Measurements from ENCODE around the gene CCDC71. TPM values are rescaled to one million over a fixed set of nuclear protein-coding genes. Genes with fewer than 3 reads are reported as not detected.

CCDC71 gene
- total and polyA plus RNA-seq, 9 of the 15 experiments (the other 6 are each of a cell fraction or from before 2014, with no cell fraction given): 0.13 to 19.3 (median 14.3) TPM

DNA sequence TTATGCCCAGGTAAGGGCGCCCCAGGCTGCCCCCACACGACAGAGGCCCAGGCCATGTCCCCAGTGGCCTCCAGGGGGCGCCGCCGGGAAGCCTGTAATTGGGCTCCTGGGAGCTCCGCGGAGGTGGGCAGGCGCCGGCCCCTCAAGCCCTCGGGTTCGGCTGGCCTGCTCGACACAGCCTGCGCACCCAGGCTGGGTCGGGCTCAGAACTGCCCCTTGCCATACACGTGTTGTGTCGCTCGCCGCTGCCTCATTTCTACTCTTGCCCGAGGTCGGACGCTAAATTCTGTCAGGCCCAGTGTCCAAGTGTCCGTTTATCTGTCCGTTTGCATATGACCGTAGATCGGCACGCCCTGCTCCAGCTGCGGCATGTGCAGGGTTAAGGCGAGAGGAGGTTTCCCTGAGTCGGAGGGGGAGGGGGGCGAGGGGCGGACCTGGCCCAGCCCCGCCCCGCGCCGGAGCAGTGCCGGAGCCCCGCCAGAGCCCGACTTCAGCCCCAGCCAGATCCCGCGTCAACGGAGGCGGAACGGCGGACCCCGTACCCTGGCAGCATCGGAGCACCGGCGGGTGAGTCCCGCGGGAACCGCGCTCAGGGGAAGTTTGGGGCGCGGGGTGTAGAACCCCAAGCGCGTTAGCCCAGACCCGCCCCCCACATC lies 5.1 kb upstream of the CCDC71 start, which contains the start of gene KLHDC8B (continued):
- TF ChIP-seq CCNT2 (IDR thresholded peaks at IDR 0.05; ENCODE audit: borderline replicate concordance, extremely low read depth, insufficient read length, low read depth, low read length) (peak; percentile 90), ZBTB33 (CRISPR knock-in tag; IDR thresholded peaks at IDR 0.05) (peak; percentile 52; the same call in 1 of the 2 replicates), IRF9 (tag; IDR thresholded peaks at IDR 0.05) (no peak), L3MBTL2 (IDR thresholded peaks at IDR 0.05) (peak; percentile 87), TRIM24 (IDR thresholded peaks at IDR 0.05) (peak; percentile 57 to 69), TEAD4 (IDR thresholded peaks at IDR 0.05; ENCODE audit: low read length) (peak; percentile 74), TEAD4 (CRISPR knock-in tag; IDR thresholded peaks at IDR 0.05; ENCODE audit: borderline replicate concordance) (no peak), SIN3A (IDR thresholded peaks at IDR 0.05; ENCODE audit: borderline replicate concordance in 2 of 2, control insufficient read depth in 1 of 2, low read depth in 2 of 2, low read length in 2 of 2) (peak in 1 of 2 experiments; percentile 75; a peak in 2 of 4 replicates), SMAD3 (CRISPR knock-in tag; conservative IDR thresholded peaks at IDR 0.05) (no peak), EZH2 (IDR thresholded peaks at IDR 0.05; ENCODE audit: borderline replicate concordance, low read depth, low read length) (no peak), KDM5B (IDR thresholded peaks at IDR 0.05; ENCODE audit: insufficient replicate concordance, low read depth, low read length) (peak; percentile 54), CBX1 (IDR thresholded peaks at IDR 0.05; ENCODE audit: low read depth) (no peak; the same call in 1 of the 2 replicates), PHB2 (IDR thresholded peaks at IDR 0.05; ENCODE audit: low read depth) (no peak), MXD1 (CRISPR knock-in tag; IDR thresholded peaks at IDR 0.05; ENCODE audit: borderline replicate concordance, poor library complexity, severe bottlenecking) (no peak), YY1 (IDR thresholded peaks at IDR 0.05; ENCODE audit: borderline replicate concordance in 1 of 3, control insufficient read depth in 1 of 3, extremely low read depth in 1 of 3, insufficient read depth in 3 of 3, insufficient read length in 1 of 3, insufficient replicate concordance in 2 of 3, low read depth in 1 of 3, low read length in 2 of 3) (peak in 1 of 3 experiments; percentile 40), XRCC5 (IDR thresholded peaks at IDR 0.05; ENCODE audit: low read depth, low read length) (peak; percentile 66; the same call in 1 of the 2 replicates), FOS (IDR thresholded peaks at IDR 0.05; ENCODE audit: extremely low read depth, insufficient read length) (no peak), CHD1 (IDR thresholded peaks at IDR 0.05; ENCODE audit: low read length) (no peak), ZNF24 (IDR thresholded peaks at IDR 0.05) (no peak), ZNF232 (CRISPR knock-in tag; IDR thresholded peaks at IDR 0.05) (no peak), ZNF561 (CRISPR knock-in tag; conservative IDR thresholded peaks at IDR 0.05) (no peak), MXI1 (IDR thresholded peaks at IDR 0.05; ENCODE audit: low read depth, low read length) (no peak), RHOXF2B (CRISPR knock-in tag; conservative IDR thresholded peaks at IDR 0.05) (no peak), CREBBP (IDR thresholded peaks at IDR 0.05; ENCODE audit: low read depth, low read length) (no peak), HMGN3 (IDR thresholded peaks at IDR 0.05; ENCODE audit: borderline replicate concordance, extremely low read depth, insufficient read length, low read depth, low read length) (peak; percentile 71)
